SK-N-SH (cell line): ENCODE measurements around the gene ESRRG. TPM values are rescaled to one million over a fixed set of nuclear protein-coding genes. Genes with fewer than 3 reads are reported as not detected.

Experiments used
- CTCF ChIA-PET: fragments of 300-600, 350-600 bp; formaldehyde crosslinking; extraction: SDS; loops from one replicate; lab custom pipeline; 2021; lab: Yijun Ruan, JAX
- POLR2A ChIA-PET: fragments of 350-600 bp; sonication (Branson Sonifier 250); formaldehyde crosslinking; extraction: SDS; loops from one replicate; lab custom pipeline; 2020; ENCODE audit warnings: antibody characterized with exemption, inconsistent platforms; lab: Yijun Ruan, JAX
- DNase-seq: peaks from one replicate; pipeline ENCODE4 v3.0.0; 2012
- H2AFZ ChIP-seq: fragments of 200-600 bp; sonication (generic); 2 replicates; pipeline ENCODE4 v1.8.1; 2016; ENCODE audit warnings: antibody characterized with exemption, mild to moderate bottlenecking, low read depth
- H3F3A ChIP-seq: fragments of 200-600 bp; sonication (generic); replicated peaks from 2 replicates; pipeline ENCODE3; 2016; ENCODE audit warnings: antibody characterized with exemption, mild to moderate bottlenecking; ENCODE audit not compliant: insufficient read depth
- H3K27ac ChIP-seq, 2 experiments: fragments of 200-500 bp in 1 of 2; fragments of 200-600 bp in 1 of 2; sonication (Bioruptor generic) in 1 of 2; sonication (generic), shearing (Covaris generic) in 1 of 2; 2 replicates each; pipeline versions ENCODE4 v1.5.1 to v1.6.1; 2014 to 2016; ENCODE audit warnings: low read depth in 2 of 2, inconsistent platforms in 1 of 2, low read length in 1 of 2, mild to moderate bottlenecking in 1 of 2, mixed read lengths in 1 of 2
- H3K27me3 ChIP-seq: fragments of 200-600 bp; sonication (generic), shearing (Covaris generic); 2 replicates; pipeline ENCODE4 v1.6.1; 2016; ENCODE audit warnings: mixed run types; ENCODE audit not compliant: insufficient read depth
- H3K36me3 ChIP-seq, 2 experiments: fragments of 200-500 bp in 1 of 2; fragments of 200-600 bp in 1 of 2; sonication (Bioruptor generic) in 1 of 2; sonication (generic) in 1 of 2; replicated peaks in 1 of 2; 2 replicates each; pipeline versions ENCODE3 to v1.5.1; 2014 to 2016; ENCODE audit warnings: low read length in 1 of 2, mild to moderate bottlenecking in 1 of 2; ENCODE audit not compliant: insufficient read depth in 2 of 2, control insufficient read depth in 1 of 2
- H3K4me1 ChIP-seq, 2 experiments: fragments of 200-500 bp in 1 of 2; fragments of 200-600 bp in 1 of 2; sonication (Bioruptor generic) in 1 of 2; sonication (generic), shearing (Covaris generic) in 1 of 2; 2 replicates each; pipeline versions ENCODE4 v1.5.1 to v1.6.1; 2014 to 2016; ENCODE audit warnings: low read depth in 1 of 2, low read length in 1 of 2, mixed run types in 1 of 2; ENCODE audit not compliant: insufficient read depth in 2 of 2, control insufficient read depth in 1 of 2
- H3K4me2 ChIP-seq: fragments of 200-600 bp; sonication (generic), shearing (Covaris generic); 2 replicates; pipeline ENCODE4 v1.6.1; 2017; ENCODE audit warnings: mixed run types
- H3K4me3 ChIP-seq, 2 experiments: fragments of 200-500 bp in 1 of 2; fragments of 200-600 bp in 1 of 2; sonication (Bioruptor generic) in 1 of 2; sonication (generic), shearing (Covaris generic) in 1 of 2; 2 replicates each; pipeline versions ENCODE4 v1.5.1 to v1.8.1; 2014 to 2016; ENCODE audit warnings: low read depth in 2 of 2, inconsistent platforms in 1 of 2, low read length in 1 of 2, mild to moderate bottlenecking in 1 of 2, mixed read lengths in 1 of 2, moderate library complexity in 1 of 2
- H3K79me2 ChIP-seq: fragments of 200-600 bp; sonication (generic); 2 replicates; pipeline ENCODE4 v1.8.1; 2017; ENCODE audit warnings: mild to moderate bottlenecking; ENCODE audit not compliant: insufficient read depth
- H3K9ac ChIP-seq: fragments of 200-600 bp; sonication (generic); 2 replicates; pipeline ENCODE4 v1.6.1; 2017; ENCODE audit warnings: mixed run types
- H3K9me2 ChIP-seq: fragments of 200-600 bp; sonication (generic); 2 replicates; pipeline ENCODE4 v1.6.1; 2017; ENCODE audit warnings: mixed run types
- H3K9me3 ChIP-seq: fragments of 200-600 bp; sonication (generic); 2 replicates; pipeline ENCODE4 v1.6.1; 2017; ENCODE audit warnings: mixed run types, mild to moderate bottlenecking, moderate library complexity
- H4K20me1 ChIP-seq: fragments of 200-600 bp; sonication (generic); 2 replicates; pipeline ENCODE4 v1.6.1; 2017; ENCODE audit warnings: mild to moderate bottlenecking, mixed run types; ENCODE audit not compliant: insufficient read depth
- CHD2 ChIP-seq: fragments of 150-350 bp; IDR thresholded peaks from 2 replicates; pipeline ENCODE4 v1.6.1; 2018; ENCODE audit warnings: low read length; ENCODE audit not compliant: partially characterized antibody
- CTCF ChIP-seq: fragments of 200-600 bp; sonication (generic); IDR thresholded peaks from 2 replicates; pipeline ENCODE4 v1.6.1; 2017; ENCODE audit warnings: antibody characterized with exemption, mild to moderate bottlenecking, moderate library complexity
- ELF1 ChIP-seq: IDR thresholded peaks from 2 replicates; pipeline ENCODE4 v1.4.0; 2012
- EP300 ChIP-seq, 2 experiments: IDR thresholded peaks; 2 replicates each; pipeline versions ENCODE4 v1.4.0 to v1.6.1; 2012; ENCODE audit warnings: borderline replicate concordance in 1 of 2, low read depth in 1 of 2, low read length in 1 of 2
- EZH2phosphoT487 ChIP-seq: fragments of 200-600 bp; sonication (generic); IDR thresholded peaks from 2 replicates; pipeline ENCODE4 v1.6.1; 2017; ENCODE audit warnings: low read depth, mixed run types, mild to moderate bottlenecking, antibody characterized with exemption, moderate library complexity, borderline replicate concordance
- FOXJ3 ChIP-seq: sonication (generic); formaldehyde crosslinking; IDR thresholded peaks from 2 replicates; pipeline ENCODE4 v1.5.1; 2020; ENCODE audit warnings: mild to moderate bottlenecking, missing genetic modification reagents
- GABPA ChIP-seq: IDR thresholded peaks from 2 replicates; pipeline ENCODE4 v1.4.0; 2012; ENCODE audit warnings: low read depth, mild to moderate bottlenecking
- GATA2 ChIP-seq: sonication (generic); formaldehyde crosslinking; IDR thresholded peaks from 2 replicates; pipeline ENCODE4 v1.5.0; 2020; ENCODE audit warnings: mild to moderate bottlenecking, missing genetic modification reagents
- IRF3 ChIP-seq: fragments of 150-350 bp; IDR thresholded peaks from 2 replicates; pipeline ENCODE4 v1.6.1; 2016; ENCODE audit warnings: mild to moderate bottlenecking, low read depth, low read length
- JUND ChIP-seq: IDR thresholded peaks from 2 replicates; pipeline ENCODE4 v1.4.0; 2012
- MAX ChIP-seq: IDR thresholded peaks from 2 replicates; pipeline ENCODE4 v1.4.0; 2012; ENCODE audit warnings: low read depth
- MEF2A ChIP-seq: IDR thresholded peaks from 2 replicates; pipeline ENCODE4 v1.4.0; 2012; ENCODE audit warnings: low read depth, borderline replicate concordance
- MXI1 ChIP-seq: IDR thresholded peaks from 2 replicates; pipeline ENCODE4 v1.6.1; 2012; ENCODE audit warnings: mild to moderate bottlenecking, low read depth, low read length, improper control_type of control experiment
- NRF1 ChIP-seq: IDR thresholded peaks from 2 replicates; pipeline ENCODE4 v1.6.1; 2012; ENCODE audit warnings: low read depth, mild to moderate bottlenecking, low read length
- PBX3 ChIP-seq: IDR thresholded peaks from 2 replicates; pipeline ENCODE4; 2012
- POLR2AphosphoS5 ChIP-seq: IDR thresholded peaks from 2 replicates; pipeline ENCODE4 v1.6.1; 2012; ENCODE audit warnings: low read depth, low read length
- RAD21 ChIP-seq: IDR thresholded peaks from 2 replicates; pipeline ENCODE4 v1.6.1; 2012; ENCODE audit warnings: mild to moderate bottlenecking, low read length
- RCOR1 ChIP-seq: fragments of 150-350 bp; IDR thresholded peaks from 2 replicates; pipeline ENCODE4 v1.6.1; 2017; ENCODE audit warnings: antibody characterized with exemption, low read length
- RXRA ChIP-seq: IDR thresholded peaks from 2 replicates; pipeline ENCODE4 v1.4.0; 2012; ENCODE audit warnings: low read depth, mild to moderate bottlenecking, borderline replicate concordance
- SIN3A ChIP-seq: IDR thresholded peaks from 2 replicates; pipeline ENCODE4 v1.6.1; 2012; ENCODE audit warnings: low read depth, mild to moderate bottlenecking, low read length, moderate library complexity, borderline replicate concordance
- SMC3 ChIP-seq: IDR thresholded peaks from 2 replicates; pipeline ENCODE4 v1.6.1; 2012; ENCODE audit warnings: low read depth, low read length, improper control_type of control experiment
- TAF1 ChIP-seq: IDR thresholded peaks from 2 replicates; pipeline ENCODE4 v1.6.1; 2012; ENCODE audit warnings: low read depth, mild to moderate bottlenecking, low read length, moderate library complexity, borderline replicate concordance
- TCF12 ChIP-seq: IDR thresholded peaks from 2 replicates; pipeline ENCODE4 v1.4.0; 2012
- TEAD4 ChIP-seq: IDR thresholded peaks from 2 replicates; pipeline ENCODE4 v1.4.0; 2012; ENCODE audit warnings: mild to moderate bottlenecking, borderline replicate concordance; ENCODE audit not compliant: insufficient read depth
- USF2 ChIP-seq: fragments of 150-350 bp; IDR thresholded peaks from 2 replicates; pipeline ENCODE4 v1.6.1; 2017; ENCODE audit warnings: antibody characterized with exemption, low read length, low read depth, borderline replicate concordance
- YY1 ChIP-seq: IDR thresholded peaks from 2 replicates; pipeline ENCODE4 v1.4.0; 2012; ENCODE audit warnings: low read depth, mild to moderate bottlenecking
- WGBS: methylation state at CpG from one replicate; pipeline ENCODE4 v1.1.6; 2017; ENCODE audit warnings: low lambda C conversion rate; 5-methylcytosine and 5-hydroxymethylcytosine counted together
- polyA plus RNA-seq, 3 experiments: library from polyadenylated mRNA; depleted of rRNA; stranded (reverse); fragments of >200 nt; gene quantifications; 2 replicates each; pipeline ENCODE4 v1.2.3, GENCODE V29; 2012
- TF ChIP-seq, protein P1 (sequence below): IDR thresholded peaks from 2 replicates; pipeline ENCODE4 v1.4.0; 2012; ENCODE audit warnings: low read depth, borderline replicate concordance
- TF ChIP-seq, protein P2 (sequence below): IDR thresholded peaks from 2 replicates; pipeline ENCODE4 v1.4.0; 2012; ENCODE audit warnings: low read depth, borderline replicate concordance

ESRRG gene
- polyA plus RNA-seq, 1 of the 3 experiments (the other 2 are of a cell fraction): 0.26 TPM

DNA sequence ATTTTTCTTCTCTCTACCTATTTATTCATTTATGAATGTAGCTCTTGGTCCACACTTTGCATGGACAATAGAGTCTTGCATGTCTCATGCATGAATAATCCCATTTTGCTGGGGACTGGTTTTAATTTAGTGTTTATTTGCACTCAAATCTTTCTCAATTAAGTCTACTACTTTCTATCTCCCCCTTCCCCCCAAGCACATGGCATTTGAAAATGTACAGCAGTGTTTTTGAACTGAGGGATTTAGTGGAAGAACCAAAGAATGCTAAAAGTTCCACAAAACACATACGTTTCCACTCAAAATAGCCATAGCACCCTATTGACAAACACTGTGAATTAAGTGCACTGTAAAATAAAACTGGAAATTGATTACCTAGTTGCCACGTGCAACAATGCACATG, 180.5 kb downstream of the ESRRG start:
- no peak for DNase-seq
- 35% methylated on average over 2 of the region's 2 CpGs for WGBS
- TF ChIP-seq ELF1 (no peak), POLR2AphosphoS5 (no peak), MEF2A (no peak), MXI1 (peak; percentile 81; the same call in 1 of the 2 replicates), YY1 (no peak), PBX3 (no peak), RXRA (no peak), JUND (no peak), RCOR1 (peak; percentile 72), FOXJ3 (CRISPR knock-in tag) (0 out of 2 replicates have a peak, but pooled peaks have one; percentile 23), MAX (no peak), SIN3A (no peak), CTCF (no peak), NRF1 (no peak), SMC3 (no peak), GABPA (no peak), IRF3 (no peak), GATA2 (CRISPR knock-in tag) (no peak), TEAD4 (no peak), RAD21 (no peak), USF2 (no peak), EP300 (IDR thresholded peaks at IDR 0.05; ENCODE audit: borderline replicate concordance in 1 of 2, low read depth in 1 of 2, low read length in 1 of 2) (peak in 1 of 2 experiments; percentile 77; a peak in 1 of 4 replicates), EZH2phosphoT487 (no peak), CHD2 (peak; percentile 53), TAF1 (no peak), TCF12 (no peak)
- TF ChIP-seq, protein P1, sequence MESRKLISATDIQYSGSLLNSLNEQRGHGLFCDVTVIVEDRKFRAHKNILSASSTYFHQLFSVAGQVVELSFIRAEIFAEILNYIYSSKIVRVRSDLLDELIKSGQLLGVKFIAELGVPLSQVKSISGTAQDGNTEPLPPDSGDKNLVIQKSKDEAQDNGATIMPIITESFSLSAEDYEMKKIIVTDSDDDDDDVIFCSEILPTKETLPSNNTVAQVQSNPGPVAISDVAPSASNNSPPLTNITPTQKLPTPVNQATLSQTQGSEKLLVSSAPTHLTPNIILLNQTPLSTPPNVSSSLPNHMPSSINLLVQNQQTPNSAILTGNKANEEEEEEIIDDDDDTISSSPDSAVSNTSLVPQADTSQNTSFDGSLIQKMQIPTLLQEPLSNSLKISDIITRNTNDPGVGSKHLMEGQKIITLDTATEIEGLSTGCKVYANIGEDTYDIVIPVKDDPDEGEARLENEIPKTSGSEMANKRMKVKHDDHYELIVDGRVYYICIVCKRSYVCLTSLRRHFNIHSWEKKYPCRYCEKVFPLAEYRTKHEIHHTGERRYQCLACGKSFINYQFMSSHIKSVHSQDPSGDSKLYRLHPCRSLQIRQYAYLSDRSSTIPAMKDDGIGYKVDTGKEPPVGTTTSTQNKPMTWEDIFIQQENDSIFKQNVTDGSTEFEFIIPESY: no peak
- TF ChIP-seq, protein P2, sequence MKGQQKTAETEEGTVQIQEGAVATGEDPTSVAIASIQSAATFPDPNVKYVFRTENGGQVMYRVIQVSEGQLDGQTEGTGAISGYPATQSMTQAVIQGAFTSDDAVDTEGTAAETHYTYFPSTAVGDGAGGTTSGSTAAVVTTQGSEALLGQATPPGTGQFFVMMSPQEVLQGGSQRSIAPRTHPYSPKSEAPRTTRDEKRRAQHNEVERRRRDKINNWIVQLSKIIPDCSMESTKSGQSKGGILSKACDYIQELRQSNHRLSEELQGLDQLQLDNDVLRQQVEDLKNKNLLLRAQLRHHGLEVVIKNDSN: no peak
- no peak overlapping the region for H3K9ac ChIP-seq
- no peak overlapping the region for H3K4me2 ChIP-seq
- H3K36me3 ChIP-seq: no peaks in the 10 kb centered on the region
- no peaks in the 10 kb centered on the region for H3K9me2 ChIP-seq
- H3K27ac ChIP-seq: peak overlapping the region in 1 of 2 experiments; percentile 83; a peak in 1 of 4 replicates
- ChIA-PET CTCF (interaction anchor here (0.6 to 1.3 kb wide), 4 partner anchors 30 to 198 kb away, joined by 3 to 4 read pairs (median 3); no protein-coding TSS in a partner anchor), POLR2A (no interaction called here)
- no peaks in the 10 kb centered on the region for H3K9me3 ChIP-seq
- H3K27me3 ChIP-seq: no peaks in the 10 kb centered on the region
- H3F3A ChIP-seq: no peaks in the 10 kb centered on the region
- no peaks in the 10 kb centered on the region for H4K20me1 ChIP-seq
- H2AFZ ChIP-seq: peak overlapping the region; percentile 17; the same call in 1 of the 2 replicates
- no peak overlapping the region for H3K4me3 ChIP-seq
- H3K79me2 ChIP-seq: no peaks in the 10 kb centered on the region
- H3K4me1 ChIP-seq: peaks cover 0 to 17% of the 10 kb centered on the region in 2 experiments; a peak in 2 of 4 replicates
